Esophagus (tissue), 2 donors: ENCODE measurements around the gene MFSD2A. TPM values are rescaled to one million over a fixed set of nuclear protein-coding genes. Genes with fewer than 3 reads are reported as not detected.
"Not testable (repeated sequence)": the region's sequence is repeated elsewhere in the genome, so short reads cannot be mapped to it uniquely, and the experiment has no call there.

Experiments used
- H3K27ac ChIP-seq, 2 donors: one replicate each; pipeline ENCODE4 v1.5.1; 2013; ENCODE audit warnings: low read depth in 2 of 2, mild to moderate bottlenecking in 2 of 2, inconsistent platforms in 1 of 2, low read length in 1 of 2, moderate library complexity in 1 of 2
- H3K27me3 ChIP-seq, 2 donors: one replicate each; pipeline ENCODE4 v1.6.1; 2013; ENCODE audit warnings: low read length in 2 of 2, control low read depth in 1 of 2, mild to moderate bottlenecking in 1 of 2; ENCODE audit not compliant: insufficient read depth in 2 of 2, control insufficient read depth in 1 of 2
- H3K36me3 ChIP-seq, 2 donors: one replicate each; pipeline ENCODE4 v1.6.1; 2013; ENCODE audit warnings: low read length in 1 of 2; ENCODE audit not compliant: control insufficient read depth in 2 of 2, insufficient read depth in 2 of 2
- H3K4me1 ChIP-seq, 2 donors: one replicate each; pipeline ENCODE4 v1.6.1; 2013; ENCODE audit warnings: low read length in 1 of 2; ENCODE audit not compliant: control insufficient read depth in 2 of 2, insufficient read depth in 2 of 2
- H3K4me3 ChIP-seq, 2 donors: one replicate each; pipeline ENCODE4 v1.5.1; 2013; ENCODE audit warnings: low read length in 2 of 2, mild to moderate bottlenecking in 2 of 2, low read depth in 1 of 2, moderate library complexity in 1 of 2
- H3K9me3 ChIP-seq, 2 donors: one replicate each; pipeline ENCODE4 v1.6.1; 2013; ENCODE audit warnings: mild to moderate bottlenecking in 2 of 2, low read depth in 1 of 2, low read length in 1 of 2, moderate library complexity in 1 of 2; ENCODE audit not compliant: control insufficient read depth in 2 of 2, insufficient read depth in 1 of 2
- WGBS, 2 donors: extraction: QIAGEN DNeasy Blood & Tissue Kit; methylation state at CpG; one replicate each; pipeline ENCODE4 v1.1.7; 2013; 5-methylcytosine and 5-hydroxymethylcytosine counted together
- polyA plus RNA-seq, 2 donors: library from polyadenylated mRNA; stranded (reverse); fragments of 200-250 nt; gene quantifications; one replicate each; pipeline ENCODE4 v1.2.3, GENCODE V29; 2013
- donor health status: healthy with polysubstance abuse.
- donor health status: Bipolar disorder and iron deficiency.

The MFSD2A gene
- polyA plus RNA-seq = 10 to 100 TPM; 14.5 to 30.4 TPM

- WGBS, 2 donors = 0 to 1% methylated on average over 48 to 62 of the region's 62 CpGs
- Histone ChIP-seq H3K9me3 (no peaks in the 10 kb centered on the region), H3K27me3 (no peaks in the 10 kb centered on the region), H3K27ac (peak within 1 kb of the TSS; percentile 85 to 94), H3K4me1 (peaks cover 4 to 5% of the 10 kb centered on the region in 2 donors), H3K36me3 (peaks cover 0 to 6% of the 10 kb centered on the region in 2 donors), H3K4me3 (peak within 1 kb of the TSS; percentile 71 to 76)
These were observed at the start of gene MFSD2A for GRCh38 chr1:39954870-39955546. Gene MFSD2A (plus strand): TSS chr1:39955145. CDS start chr1:39955293, 148 bp downstream.

GRCh38 chr1:39905172-39905571, 49.8 kb upstream of the MFSD2A start:
- Histone ChIP-seq H3K36me3 (no peaks in the 10 kb centered on the region), H3K4me3 (no peak overlapping the region), H3K27ac (no peak overlapping the region), H3K9me3 (no peaks in the 10 kb centered on the region), H3K27me3 (no peaks in the 10 kb centered on the region), H3K4me1 (peaks cover 0 to under 1% of the 10 kb centered on the region in 2 donors)
- WGBS, 2 donors = 60 to 72% methylated on average over 4 of the region's 4 CpGs

- H3K4me1 ChIP-seq = no peaks in the 10 kb centered on the region
- H3K9me3 ChIP-seq = no peaks in the 10 kb centered on the region
- H3K27ac ChIP-seq = no peak overlapping the region
- no peaks in the 10 kb centered on the region for H3K36me3 ChIP-seq
- no peak overlapping the region for H3K4me3 ChIP-seq
- 65 to 79% methylated on average over 3 of the region's 3 CpGs for WGBS, 2 donors
- H3K27me3 ChIP-seq = no peaks in the 10 kb centered on the region
These were observed 47.2 kb upstream of the MFSD2A start for GRCh38 chr1:39907528-39908453.

- Histone ChIP-seq H3K36me3 (no peaks in the 10 kb centered on the region), H3K4me1 (no peaks in the 10 kb centered on the region), H3K27me3 (no peaks in the 10 kb centered on the region), H3K4me3 (no peak overlapping the region), H3K9me3 (no peaks in the 10 kb centered on the region), H3K27ac (no peak overlapping the region)
- WGBS, 2 donors = 95 to 97% methylated on average over 2 of the region's 2 CpGs
These were observed 46.4 kb upstream of the MFSD2A start for GRCh38 chr1:39908534-39908933.

- no peaks in the 10 kb centered on the region for H3K27me3 ChIP-seq
- H3K4me3 ChIP-seq = no peak overlapping the region
- no peaks in the 10 kb centered on the region for H3K36me3 ChIP-seq
- H3K9me3 ChIP-seq = no peaks in the 10 kb centered on the region
- no peak overlapping the region for H3K27ac ChIP-seq
- no peaks in the 10 kb centered on the region for H3K4me1 ChIP-seq
- 95 to 96% methylated on average over 3 of the region's 3 CpGs for WGBS, 2 donors
These were observed 44.7 kb upstream of the MFSD2A start for GRCh38 chr1:39910263-39910662.

- H3K27me3 ChIP-seq, H3K36me3 ChIP-seq, H3K27ac ChIP-seq, H3K4me1 ChIP-seq, H3K9me3 ChIP-seq, H3K4me3 ChIP-seq: not testable (repeated sequence)
- WGBS, 2 donors = 92 to 93% methylated on average over 12 to 30 of the region's 30 CpGs
These were observed 41.8 kb upstream of the MFSD2A start for GRCh38 chr1:39913136-39913535.

DNA sequence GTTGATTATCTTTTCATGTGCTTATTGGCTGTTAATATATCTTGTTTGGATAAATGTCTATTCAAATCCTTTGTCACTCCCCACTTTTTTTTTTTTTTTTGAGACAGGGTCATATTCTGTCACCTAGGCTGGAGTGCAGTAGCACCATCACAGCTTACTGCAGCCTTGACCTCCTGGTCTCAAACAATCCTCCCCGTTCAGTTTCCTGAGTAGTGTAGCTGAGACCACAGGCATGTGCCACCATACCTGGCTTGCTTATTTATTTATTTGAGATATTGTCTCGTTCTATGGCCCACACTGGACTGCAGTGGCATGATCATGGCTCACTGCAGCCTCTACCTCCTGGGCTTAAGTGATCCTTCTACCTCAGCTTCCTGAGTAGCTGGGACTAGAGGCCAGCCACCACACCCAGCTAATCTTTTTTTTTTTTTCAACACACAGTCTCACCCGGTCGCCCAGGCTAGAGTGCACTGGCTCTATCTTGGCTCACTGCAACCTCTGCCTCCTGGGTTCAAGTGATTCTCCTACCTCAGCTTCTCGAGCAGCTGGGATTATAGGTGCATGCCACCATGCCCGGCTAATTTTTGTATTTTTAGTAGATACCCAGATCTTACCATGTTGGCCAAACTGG, 39.3 kb upstream of the MFSD2A start:
- no peaks in the 10 kb centered on the region for H3K4me1 ChIP-seq
- WGBS, 2 donors = 75 to 81% methylated on average over 6 of the region's 6 CpGs

DNA sequence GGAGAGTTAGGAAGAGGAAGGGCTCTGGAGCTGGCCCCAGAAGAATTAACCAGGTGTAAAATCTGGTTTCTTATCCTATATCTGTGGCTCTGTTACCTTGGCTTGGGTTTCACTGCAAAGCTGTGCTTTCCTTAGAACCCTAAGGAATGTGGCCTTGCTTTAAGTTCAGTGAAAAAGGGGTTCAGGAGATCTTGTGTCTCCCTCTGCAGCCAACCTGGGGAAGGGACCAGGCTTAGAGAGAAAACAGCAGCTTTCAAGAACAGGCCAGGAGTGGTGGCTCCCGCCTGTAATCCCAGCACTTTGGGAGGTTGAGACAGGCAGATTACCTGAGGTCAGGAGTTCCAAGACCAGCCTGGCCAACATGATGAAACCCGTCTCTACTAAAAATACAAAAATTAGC, 37.1 kb upstream of the MFSD2A start:
- WGBS, 2 donors = 90 to 91% methylated on average over 2 of the region's 2 CpGs
- H3K27me3 ChIP-seq = no peaks in the 10 kb centered on the region
- no peaks in the 10 kb centered on the region for H3K9me3 ChIP-seq
- peaks cover 3 to 6% of the 10 kb centered on the region in 2 donors for H3K4me1 ChIP-seq
- H3K27ac ChIP-seq = no peak overlapping the region
- no peaks in the 10 kb centered on the region for H3K36me3 ChIP-seq
- H3K4me3 ChIP-seq = no peak overlapping the region

More for the DNA sequence above, 39.3 kb upstream of the MFSD2A start:
- Histone ChIP-seq H3K27me3 (no peaks in the 10 kb centered on the region), H3K27ac (no peak overlapping the region), H3K9me3 (no peaks in the 10 kb centered on the region), H3K36me3 (no peaks in the 10 kb centered on the region), H3K4me3 (no peak overlapping the region)

DNA sequence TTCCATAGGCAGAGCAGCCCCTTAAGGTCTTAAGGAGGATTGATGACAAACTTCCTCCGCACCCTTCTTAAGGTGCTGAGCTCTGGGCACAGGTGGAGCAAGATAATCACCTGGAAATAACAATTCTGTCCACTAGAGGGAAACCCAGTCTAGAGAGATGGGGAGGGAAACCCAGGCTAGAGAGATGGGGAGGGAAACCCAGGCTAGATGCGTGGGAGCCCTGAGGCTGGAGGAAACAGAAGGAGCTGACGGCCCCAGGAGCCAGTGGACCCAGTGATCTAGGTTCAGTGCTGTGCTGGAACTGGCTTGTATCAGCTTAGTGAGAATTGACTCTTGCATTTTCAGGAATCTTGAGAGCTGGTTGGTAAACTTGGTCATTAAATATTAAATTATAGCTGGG, 35.4 kb upstream of the MFSD2A start:
- Histone ChIP-seq H3K4me1 (peaks cover 3 to 6% of the 10 kb centered on the region in 2 donors), H3K27me3 (no peaks in the 10 kb centered on the region), H3K4me3 (no peak overlapping the region), H3K27ac (no peak overlapping the region), H3K9me3 (no peaks in the 10 kb centered on the region), H3K36me3 (no peaks in the 10 kb centered on the region)
- WGBS, 2 donors = 21 to 25% methylated on average over 3 of the region's 3 CpGs
